ENCODE data around the gene DPH6. TPM values are rescaled to one million over a fixed set of nuclear protein-coding genes. Genes with fewer than 3 reads are reported as not detected.

DPH6 gene
- total RNA-seq, 2 donors from 2014 or later = 29.8 to 35.6 TPM

GRCh38 chr15:35561308-35561707 is 15.3 kb upstream of the DPH6 start:
- H3K27ac Mint-ChIP-seq = no peak overlapping the region
- Histone ChIP-seq H3K4me3 (ENCODE audit: low read length) (no peak overlapping the region), H3K36me3 (ENCODE audit: control insufficient read depth, insufficient read depth, low read length) (no peaks in the 10 kb centered on the region), H3K9me3 (ENCODE audit: control insufficient read depth, low read length) (no peaks in the 10 kb centered on the region), H3K4me1 (ENCODE audit: control insufficient read depth, insufficient read depth, low read length) (peaks cover 4% of the 10 kb centered on the region), H3K9ac (ENCODE audit: extremely low read depth, low read length, poor library complexity, severe bottlenecking) (no peak overlapping the region), H3K27me3 (ENCODE audit: control insufficient read depth, insufficient read depth, low read length, poor library complexity, severe bottlenecking) (no peaks in the 10 kb centered on the region), H3K27ac (ENCODE audit: low read depth, low read length) (no peak overlapping the region)
- H3K27me3 Mint-ChIP-seq (ENCODE audit: insufficient read depth) = no peaks in the 10 kb centered on the region
- peaks cover 3% of the 10 kb centered on the region for H3K4me1 Mint-ChIP-seq
- H3K9me3 Mint-ChIP-seq = no peaks in the 10 kb centered on the region
- no peak for DNase-seq
- no peaks in the 10 kb centered on the region for H3K36me3 Mint-ChIP-seq (ENCODE audit: low read depth)
- 86 to 88% methylated on average over 1 of the region's 1 CpG for WGBS, 2 experiments (ENCODE audit: insufficient coverage in 1 of 2, insufficient read length in 1 of 2)
- H3K4me3 Mint-ChIP-seq = no peak overlapping the region
- no peak for TF ChIP-seq CTCF (conservative IDR thresholded peaks at IDR 0.05)

- TF ChIP-seq CTCF (conservative IDR thresholded peaks at IDR 0.05) = no peak
- Histone ChIP-seq H3K9me3 (ENCODE audit: control insufficient read depth, low read length) (no peaks in the 10 kb centered on the region), H3K4me3 (ENCODE audit: low read length) (no peak overlapping the region), H3K27me3 (ENCODE audit: control insufficient read depth, insufficient read depth, low read length, poor library complexity, severe bottlenecking) (no peaks in the 10 kb centered on the region), H3K9ac (ENCODE audit: extremely low read depth, low read length, poor library complexity, severe bottlenecking) (no peak overlapping the region), H3K4me1 (ENCODE audit: control insufficient read depth, insufficient read depth, low read length) (peaks cover 4% of the 10 kb centered on the region), H3K27ac (ENCODE audit: low read depth, low read length) (no peak overlapping the region), H3K36me3 (ENCODE audit: control insufficient read depth, insufficient read depth, low read length) (no peaks in the 10 kb centered on the region)
- no peak overlapping the region for H3K27ac Mint-ChIP-seq
- no peak for DNase-seq
- no peaks in the 10 kb centered on the region for H3K36me3 Mint-ChIP-seq (ENCODE audit: low read depth)
- H3K4me3 Mint-ChIP-seq = no peak overlapping the region
- peaks cover 3% of the 10 kb centered on the region for H3K4me1 Mint-ChIP-seq
- no peaks in the 10 kb centered on the region for H3K27me3 Mint-ChIP-seq (ENCODE audit: insufficient read depth)
- no peaks in the 10 kb centered on the region for H3K9me3 Mint-ChIP-seq
- 85 to 90% methylated on average over 1 to 2 of the region's 2 CpGs for WGBS, 2 experiments (ENCODE audit: insufficient coverage in 1 of 2, insufficient read length in 1 of 2)
Observed at GRCh38 chr15:35560870-35561269, 14.9 kb upstream of the DPH6 start.

- Mint-ChIP-seq H3K27ac (no peak overlapping the region), H3K9me3 (no peaks in the 10 kb centered on the region), H3K36me3 (ENCODE audit: low read depth) (no peaks in the 10 kb centered on the region), H3K27me3 (ENCODE audit: insufficient read depth) (no peaks in the 10 kb centered on the region), H3K4me3 (no peak overlapping the region), H3K4me1 (peaks cover 3% of the 10 kb centered on the region)
- no peak overlapping the region for H3K9ac ChIP-seq (ENCODE audit: extremely low read depth, low read length, poor library complexity, severe bottlenecking)
- no peak overlapping the region for H3K27ac ChIP-seq (ENCODE audit: low read depth, low read length)
- H3K36me3 ChIP-seq (ENCODE audit: control insufficient read depth, insufficient read depth, low read length) = no peaks in the 10 kb centered on the region
- WGBS, 2 experiments (ENCODE audit: insufficient coverage in 1 of 2, insufficient read length in 1 of 2) = 92% methylated on average over 1 of the region's 1 CpG; no CpG with 5 or more reads in 1 of the 2 experiments
- H3K4me1 ChIP-seq (ENCODE audit: control insufficient read depth, insufficient read depth, low read length) = peaks cover 4% of the 10 kb centered on the region
- TF ChIP-seq CTCF (conservative IDR thresholded peaks at IDR 0.05) = no peak
- no peak for DNase-seq
- no peak overlapping the region for H3K4me3 ChIP-seq (ENCODE audit: low read length)
- no peaks in the 10 kb centered on the region for H3K9me3 ChIP-seq (ENCODE audit: control insufficient read depth, low read length)
- no peaks in the 10 kb centered on the region for H3K27me3 ChIP-seq (ENCODE audit: control insufficient read depth, insufficient read depth, low read length, poor library complexity, severe bottlenecking)
Observed at GRCh38 chr15:35560258-35560657, 14.3 kb upstream of the DPH6 start.
